Pons (tissue), 1 donor: Measurements from ENCODE around the gene CDIPT.

ENCODE experiments used
- DNase-seq: peaks from one replicate; pipeline ENCODE4 v3.0.0-alpha.2; 2016; ENCODE audit warnings: low spot score

The CDIPT gene

DNA sequence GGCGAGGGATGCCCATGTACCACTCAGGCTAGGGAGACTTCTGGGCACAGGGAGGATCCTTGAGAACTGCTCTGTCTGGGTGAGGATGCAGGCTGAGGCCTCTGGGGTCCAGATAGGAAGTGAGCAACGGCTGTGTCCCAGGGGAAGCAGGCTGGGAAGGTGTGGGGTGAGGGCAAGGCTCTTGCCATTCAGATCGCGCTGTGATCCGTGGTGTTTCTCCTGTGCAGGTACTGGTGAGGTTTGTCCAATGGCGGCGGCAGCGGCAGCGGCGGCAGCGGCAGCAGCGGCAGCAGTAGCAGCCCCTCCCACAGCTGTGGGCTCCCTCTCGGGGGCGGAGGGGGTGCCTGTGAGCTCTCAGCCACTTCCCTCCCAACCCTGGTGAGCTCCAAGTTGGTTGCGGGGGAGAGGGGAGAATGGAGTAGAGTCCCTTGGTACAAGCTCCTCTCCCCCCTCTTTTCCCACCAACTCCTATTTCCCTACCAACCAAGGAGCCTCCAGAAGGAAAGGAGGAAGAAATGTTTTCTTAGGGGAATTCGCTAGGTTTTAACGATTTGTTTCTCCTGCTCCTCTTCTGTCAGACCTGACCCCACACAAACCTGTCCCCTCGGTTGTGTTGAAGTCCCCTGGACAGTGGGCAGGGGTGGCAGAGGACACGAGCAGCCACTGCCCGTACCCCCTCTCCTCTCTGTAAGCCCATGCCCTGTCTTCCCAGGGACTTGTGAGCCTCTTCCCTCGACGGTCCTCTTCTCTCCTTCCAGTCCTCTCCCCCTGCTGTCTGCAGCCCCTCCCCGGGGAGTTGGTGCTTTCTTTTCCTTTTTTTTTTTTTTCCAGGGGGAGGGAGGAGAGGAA lies 53.0 kb downstream of the CDIPT start:
- DNase-seq = no peak

DNA sequence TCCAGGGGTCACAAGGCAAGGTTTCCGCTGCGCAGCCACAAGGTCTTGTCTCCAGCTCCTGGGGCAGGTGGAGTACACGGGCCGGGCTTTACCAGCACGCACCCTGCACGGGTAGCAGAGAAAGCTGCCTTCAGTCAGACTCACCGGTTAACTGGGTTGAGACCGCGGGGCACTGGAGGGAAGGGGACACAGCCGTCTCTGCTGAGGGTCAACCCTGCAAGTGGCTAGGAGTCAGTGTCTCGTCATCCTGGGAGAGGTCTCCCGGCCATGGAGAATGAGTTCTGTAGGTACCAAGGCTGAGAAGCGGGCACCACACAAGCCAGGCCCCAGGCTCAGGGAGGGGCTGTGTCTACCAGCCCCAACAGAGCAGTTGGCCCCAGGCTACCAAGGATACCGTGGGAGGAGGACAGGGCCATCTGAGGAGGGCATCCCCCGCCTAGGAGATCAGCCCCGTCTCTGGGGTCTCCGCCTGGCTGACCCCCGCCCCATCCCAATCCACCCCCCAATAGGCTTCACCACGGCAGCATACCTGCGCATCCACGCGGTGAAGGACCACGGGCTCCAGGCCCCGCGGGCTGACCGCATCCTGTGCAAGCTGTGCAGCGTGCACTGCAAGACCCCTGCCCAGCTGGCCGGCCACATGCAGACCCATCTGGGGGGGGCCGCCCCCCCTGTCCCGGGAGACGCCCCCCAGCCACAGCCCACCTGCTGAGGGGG lies 53.8 kb downstream of the CDIPT start:
- no peak for DNase-seq
